ENCODE results near the gene CDH12.

CDH12 gene

DNA sequence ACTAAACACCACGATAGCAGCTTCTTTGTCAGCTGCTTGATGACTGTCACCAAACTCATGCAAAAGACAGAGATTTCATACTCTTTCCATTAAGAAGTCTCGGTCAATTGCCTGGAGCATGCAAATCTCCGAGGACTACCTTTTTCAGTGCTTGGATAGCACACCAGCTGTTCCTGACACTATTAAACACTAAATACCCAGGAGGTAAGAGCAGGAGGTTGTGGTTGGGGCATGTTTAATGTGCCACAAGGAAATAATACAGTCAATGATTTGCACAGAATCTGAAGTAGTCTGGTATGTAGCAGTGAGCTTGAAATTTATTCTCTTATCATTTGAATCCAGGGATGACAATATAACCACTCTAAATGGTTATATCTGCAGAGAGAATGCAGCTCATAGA, 996.2 kb downstream of the CDH12 start:
- no peak overlapping the region for H3K27ac ChIP-seq
- intact Hi-C loops (cut with DNase I; ENCODE audit: low total_unique reads): no loop called here

DNA sequence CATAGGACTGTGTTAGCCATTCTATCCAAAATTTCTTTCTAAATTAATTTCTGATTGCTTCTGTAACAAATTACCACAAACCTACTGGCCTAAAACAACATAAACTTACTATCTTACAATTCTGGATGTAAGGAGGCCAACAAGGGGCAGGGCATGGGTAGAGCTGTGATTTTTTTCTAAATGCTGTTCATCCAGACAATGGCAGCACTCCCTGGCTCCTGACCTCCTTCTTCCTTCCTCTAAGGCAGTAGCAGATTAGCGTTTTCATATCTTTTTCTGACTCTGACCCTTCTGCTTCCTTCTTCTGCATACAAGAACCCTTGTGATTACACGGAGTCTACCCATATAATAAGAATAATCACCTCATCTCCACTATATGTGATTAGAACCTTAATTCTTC, 1005.8 kb downstream of the CDH12 start:
- Histone ChIP-seq H3K27me3 (no peaks in the 10 kb centered on the region), H3K4me1 (no peaks in the 10 kb centered on the region), H3K36me3 (no peaks in the 10 kb centered on the region), H3K4me3 (no peak overlapping the region), H3K27ac (no peak overlapping the region), H3K9me3 (no peaks in the 10 kb centered on the region)
- DNase-seq: no peak
- intact Hi-C loops (cut with DNase I; ENCODE audit: low total_unique reads): no loop called here
- TF ChIP-seq, protein P1, sequence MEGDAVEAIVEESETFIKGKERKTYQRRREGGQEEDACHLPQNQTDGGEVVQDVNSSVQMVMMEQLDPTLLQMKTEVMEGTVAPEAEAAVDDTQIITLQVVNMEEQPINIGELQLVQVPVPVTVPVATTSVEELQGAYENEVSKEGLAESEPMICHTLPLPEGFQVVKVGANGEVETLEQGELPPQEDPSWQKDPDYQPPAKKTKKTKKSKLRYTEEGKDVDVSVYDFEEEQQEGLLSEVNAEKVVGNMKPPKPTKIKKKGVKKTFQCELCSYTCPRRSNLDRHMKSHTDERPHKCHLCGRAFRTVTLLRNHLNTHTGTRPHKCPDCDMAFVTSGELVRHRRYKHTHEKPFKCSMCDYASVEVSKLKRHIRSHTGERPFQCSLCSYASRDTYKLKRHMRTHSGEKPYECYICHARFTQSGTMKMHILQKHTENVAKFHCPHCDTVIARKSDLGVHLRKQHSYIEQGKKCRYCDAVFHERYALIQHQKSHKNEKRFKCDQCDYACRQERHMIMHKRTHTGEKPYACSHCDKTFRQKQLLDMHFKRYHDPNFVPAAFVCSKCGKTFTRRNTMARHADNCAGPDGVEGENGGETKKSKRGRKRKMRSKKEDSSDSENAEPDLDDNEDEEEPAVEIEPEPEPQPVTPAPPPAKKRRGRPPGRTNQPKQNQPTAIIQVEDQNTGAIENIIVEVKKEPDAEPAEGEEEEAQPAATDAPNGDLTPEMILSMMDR (IDR thresholded peaks at IDR 0.05): no peak

More for the DNA sequence above, 996.2 kb downstream of the CDH12 start:
- no peaks in the 10 kb centered on the region for H3K9me3 ChIP-seq
- H3K36me3 ChIP-seq: no peaks in the 10 kb centered on the region
- H3K27me3 ChIP-seq: no peaks in the 10 kb centered on the region
- no peak overlapping the region for H3K4me3 ChIP-seq
- TF ChIP-seq, protein P1 (IDR thresholded peaks at IDR 0.05): no peak
- no peak for DNase-seq
- H3K4me1 ChIP-seq: no peaks in the 10 kb centered on the region

DNA sequence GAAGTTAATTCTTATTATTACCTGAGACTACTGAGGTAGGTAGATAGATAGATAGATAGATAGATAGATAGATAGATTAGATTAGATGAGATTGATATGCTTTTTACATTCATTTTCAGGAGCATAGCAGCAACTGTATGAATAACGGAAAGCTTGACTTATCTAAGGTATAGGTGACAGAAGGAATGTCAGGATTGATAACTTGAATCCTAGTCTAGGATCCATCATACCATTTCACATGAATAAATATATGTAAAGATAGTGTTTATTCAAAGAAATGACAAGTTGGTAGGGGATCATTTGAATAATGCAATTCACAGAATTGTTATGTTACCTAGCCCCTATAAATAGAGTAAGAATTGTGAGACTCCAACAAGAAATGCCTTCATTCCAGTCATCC, 1008.2 kb downstream of the CDH12 start:
- intact Hi-C loops (cut with DNase I; ENCODE audit: low total_unique reads): no loop called here
- TF ChIP-seq, protein P1 (IDR thresholded peaks at IDR 0.05): no peak
- no peaks in the 10 kb centered on the region for H3K9me3 ChIP-seq

DNA sequence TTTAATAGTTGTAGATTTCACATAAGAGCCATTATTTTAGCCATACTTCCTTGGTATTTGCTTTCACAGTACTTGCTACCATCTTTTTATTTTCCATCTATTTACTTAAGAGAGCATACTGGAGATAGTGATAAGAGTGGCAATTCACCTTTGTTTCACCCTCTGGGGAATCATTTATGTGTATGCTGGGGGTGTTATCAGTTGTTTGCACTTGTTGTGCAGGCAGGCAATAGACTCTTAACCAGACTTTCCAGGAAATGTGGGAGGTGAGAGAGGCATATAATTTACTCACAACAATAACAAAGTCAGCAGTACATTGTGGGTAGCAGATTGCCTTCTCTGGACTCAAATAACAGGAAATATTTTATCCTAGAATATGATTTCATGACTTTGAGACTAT, 1018.3 kb downstream of the CDH12 start:
- Histone ChIP-seq H3K27me3 (no peaks in the 10 kb centered on the region), H3K4me3 (no peak overlapping the region), H3K27ac (no peak overlapping the region), H3K36me3 (no peaks in the 10 kb centered on the region), H3K9me3 (no peaks in the 10 kb centered on the region), H3K4me1 (no peaks in the 10 kb centered on the region)
- no peak for DNase-seq
- TF ChIP-seq, protein P1 (IDR thresholded peaks at IDR 0.05): no peak
- intact Hi-C loops (cut with DNase I; ENCODE audit: low total_unique reads): no loop called here

More for the DNA sequence above, 1008.2 kb downstream of the CDH12 start:
- Histone ChIP-seq H3K27ac (no peak overlapping the region), H3K36me3 (no peaks in the 10 kb centered on the region), H3K4me1 (no peaks in the 10 kb centered on the region), H3K27me3 (no peaks in the 10 kb centered on the region), H3K4me3 (no peak overlapping the region)
- DNase-seq: no peak

- no peaks in the 10 kb centered on the region for H3K36me3 ChIP-seq
- H3K27ac ChIP-seq: no peak overlapping the region
- no peaks in the 10 kb centered on the region for H3K4me1 ChIP-seq
- H3K27me3 ChIP-seq: no peaks in the 10 kb centered on the region
- TF ChIP-seq, protein P1 (IDR thresholded peaks at IDR 0.05): no peak
- intact Hi-C loops (cut with DNase I; ENCODE audit: low total_unique reads): no loop called here
- no peak for DNase-seq
- H3K4me3 ChIP-seq: no peak overlapping the region
- H3K9me3 ChIP-seq: no peaks in the 10 kb centered on the region
These were observed 1021.9 kb downstream of the CDH12 start for GRCh38 chr5:21831145-21831787.

DNA sequence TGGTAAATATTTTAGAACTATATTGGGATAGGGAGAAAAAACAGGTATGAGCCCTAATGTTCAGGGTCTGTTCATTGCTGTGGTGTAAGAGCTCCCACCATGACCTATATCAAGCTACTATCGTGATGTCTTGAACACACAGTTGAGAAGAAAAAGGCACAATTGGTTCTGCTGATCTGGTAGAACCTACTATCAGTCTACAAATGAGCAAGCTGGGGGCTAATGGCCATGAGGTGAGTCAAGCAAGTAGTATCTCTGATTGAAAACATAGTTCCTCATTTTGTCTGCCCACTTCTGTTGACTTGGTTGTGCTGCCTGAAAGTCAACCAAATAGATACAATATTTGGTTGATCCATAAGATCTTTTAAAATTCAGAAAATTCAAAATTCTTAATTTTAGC, 1026.3 kb downstream of the CDH12 start:
- Histone ChIP-seq H3K27me3 (no peaks in the 10 kb centered on the region), H3K27ac (no peak overlapping the region), H3K4me3 (no peak overlapping the region), H3K9me3 (no peaks in the 10 kb centered on the region), H3K36me3 (no peaks in the 10 kb centered on the region), H3K4me1 (no peaks in the 10 kb centered on the region)
- no peak for DNase-seq
- TF ChIP-seq, protein P1 (IDR thresholded peaks at IDR 0.05): no peak
- intact Hi-C loops (cut with DNase I; ENCODE audit: low total_unique reads): no loop called here

All from tibial artery (tissue), 4 donors.